Activated CD4-positive, CD25-positive, alpha-beta regulatory T cell treated with anti-CD3 and anti-CD28 coated beads, Interleukin-2, amount 50 U/mL, for 24 hours (primary cell): ENCODE data around the gene PTPRM.

ENCODE experiments used
- ATAC-seq, 2 donors: fragments of 150-1000 bp; cut with Tn5 transposase; one replicate each; pipeline ENCODE4 v1.10.0; 2021; ENCODE audit warnings: mild to moderate bottlenecking in 1 of 2, moderate library complexity in 1 of 2

PTPRM gene

DNA sequence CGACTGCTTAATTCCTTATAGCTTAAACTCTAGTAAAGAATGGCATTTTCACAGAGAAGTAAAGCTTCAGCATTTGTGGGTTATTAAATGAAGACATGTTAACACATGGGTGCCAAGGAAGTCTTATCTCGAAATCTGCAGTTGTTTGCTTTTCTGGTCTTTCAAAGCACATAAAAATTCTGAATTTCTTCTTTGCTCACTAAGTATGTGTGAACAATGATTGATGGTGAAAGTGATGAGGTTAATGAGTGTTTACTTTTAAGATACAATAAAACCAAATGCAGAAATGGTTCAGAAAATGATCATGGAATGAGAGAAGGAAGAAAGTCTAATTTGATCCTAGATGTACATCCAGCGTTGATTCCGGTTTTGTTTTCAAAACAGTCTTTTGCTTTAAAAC, 807.6 kb downstream of the PTPRM start:
- ATAC-seq: no peak

DNA sequence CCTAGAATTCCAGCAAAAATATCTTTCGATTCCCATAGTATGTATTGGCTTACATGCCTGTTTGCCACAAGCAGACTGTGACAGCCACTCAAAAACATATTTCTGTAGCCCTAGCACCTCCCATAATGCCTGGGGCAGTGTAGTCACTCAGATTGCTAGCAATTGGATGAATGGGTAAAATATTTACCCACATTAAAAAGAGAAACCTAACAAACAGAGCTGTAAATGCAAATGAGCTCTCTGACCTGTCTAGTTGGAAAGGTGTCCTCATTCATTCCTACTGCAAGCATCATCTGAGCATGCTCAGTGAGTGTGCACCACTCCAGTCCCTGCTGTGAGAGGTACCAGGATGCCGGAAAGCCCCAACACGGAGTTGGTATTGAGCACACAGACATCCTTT, 808.1 kb downstream of the PTPRM start:
- no peak for ATAC-seq

DNA sequence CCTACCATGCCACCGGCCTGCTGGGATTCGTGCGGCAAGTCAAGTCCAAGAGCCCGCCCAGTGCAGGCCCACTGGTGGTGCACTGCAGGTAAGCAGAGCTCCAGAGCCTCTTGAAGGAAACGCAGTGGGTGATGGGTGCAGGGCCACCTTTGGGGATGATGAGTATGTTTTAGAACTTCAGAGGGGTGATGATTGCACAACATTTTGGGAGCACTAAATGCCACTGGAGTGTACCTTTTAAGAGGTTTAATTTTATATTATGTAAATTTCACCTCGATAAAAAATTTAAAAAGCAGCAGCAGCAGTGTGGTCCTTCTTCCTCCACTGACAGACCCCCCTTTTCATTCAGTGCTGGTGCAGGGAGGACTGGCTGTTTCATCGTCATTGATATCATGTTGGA, 809.0 kb downstream of the PTPRM start:
- no peak for ATAC-seq

DNA sequence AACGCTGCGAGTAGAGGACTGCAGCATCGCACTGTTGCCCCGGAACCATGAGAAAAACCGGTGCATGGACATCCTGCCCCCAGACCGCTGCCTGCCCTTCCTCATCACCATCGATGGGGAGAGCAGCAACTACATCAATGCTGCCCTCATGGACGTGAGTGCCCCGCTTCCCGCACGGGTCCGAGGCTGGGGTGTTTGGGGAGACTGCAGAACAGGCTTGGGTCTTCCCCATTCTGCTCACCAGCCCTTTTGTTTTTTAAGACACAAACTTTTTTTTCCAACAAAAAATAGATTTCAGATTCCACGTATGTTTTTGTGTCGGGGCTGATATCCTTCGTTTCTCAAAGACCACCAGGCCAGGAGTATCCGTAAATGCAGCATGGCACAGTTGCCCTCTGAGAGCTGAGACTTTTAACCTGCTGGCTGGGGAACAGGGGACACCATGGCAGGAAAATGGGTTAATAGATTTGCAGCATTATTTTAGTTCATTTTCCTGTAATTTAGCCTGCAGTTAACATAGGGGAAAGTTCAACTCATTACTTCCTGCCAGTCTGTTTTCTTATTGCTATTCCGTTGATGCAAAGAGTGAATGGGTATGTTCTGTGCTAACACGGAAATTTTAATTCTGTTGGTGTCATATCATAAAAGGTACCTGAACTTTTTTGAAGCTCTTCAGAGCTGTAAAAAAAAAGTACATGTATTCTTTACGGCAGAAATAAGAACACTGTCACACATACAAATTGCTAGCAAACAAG, 812.2 kb downstream of the PTPRM start:
- no peak for ATAC-seq

DNA sequence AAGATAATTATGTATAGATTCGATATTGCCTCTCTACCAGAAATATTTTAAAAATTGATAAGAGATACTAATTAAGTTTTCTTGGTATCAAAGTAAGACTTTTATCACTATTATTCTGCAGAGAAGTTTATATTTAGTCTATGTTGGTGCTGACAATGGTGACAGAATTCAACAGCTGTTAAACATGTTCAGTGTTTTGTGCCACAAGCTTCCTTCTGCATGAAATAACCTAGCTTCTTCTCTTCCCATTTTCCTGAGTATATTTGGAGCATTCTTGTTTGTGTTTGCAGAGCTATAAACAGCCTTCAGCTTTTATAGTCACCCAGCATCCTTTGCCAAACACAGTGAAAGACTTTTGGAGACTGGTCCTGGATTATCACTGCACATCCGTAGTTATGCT, 812.9 kb downstream of the PTPRM start:
- ATAC-seq: no peak

DNA sequence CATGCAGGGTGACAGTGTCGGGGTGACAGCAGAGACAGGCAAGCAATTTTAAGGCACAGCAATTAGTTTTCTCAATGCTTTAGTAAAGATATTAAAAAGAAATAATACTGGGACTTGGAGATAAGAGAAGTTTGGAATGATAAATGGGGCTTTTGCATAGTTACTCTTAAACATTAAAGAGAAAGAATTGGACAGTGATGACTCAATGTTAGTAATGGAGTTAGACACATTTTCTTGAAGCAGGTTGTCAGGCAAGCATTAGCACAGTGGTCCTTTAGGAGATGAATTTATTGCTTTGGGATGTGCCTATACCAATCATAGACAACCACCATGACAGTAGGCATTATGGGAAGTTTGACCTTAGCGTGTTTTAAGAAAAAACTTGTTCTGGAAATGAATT, 813.8 kb downstream of the PTPRM start:
- no peak for ATAC-seq

DNA sequence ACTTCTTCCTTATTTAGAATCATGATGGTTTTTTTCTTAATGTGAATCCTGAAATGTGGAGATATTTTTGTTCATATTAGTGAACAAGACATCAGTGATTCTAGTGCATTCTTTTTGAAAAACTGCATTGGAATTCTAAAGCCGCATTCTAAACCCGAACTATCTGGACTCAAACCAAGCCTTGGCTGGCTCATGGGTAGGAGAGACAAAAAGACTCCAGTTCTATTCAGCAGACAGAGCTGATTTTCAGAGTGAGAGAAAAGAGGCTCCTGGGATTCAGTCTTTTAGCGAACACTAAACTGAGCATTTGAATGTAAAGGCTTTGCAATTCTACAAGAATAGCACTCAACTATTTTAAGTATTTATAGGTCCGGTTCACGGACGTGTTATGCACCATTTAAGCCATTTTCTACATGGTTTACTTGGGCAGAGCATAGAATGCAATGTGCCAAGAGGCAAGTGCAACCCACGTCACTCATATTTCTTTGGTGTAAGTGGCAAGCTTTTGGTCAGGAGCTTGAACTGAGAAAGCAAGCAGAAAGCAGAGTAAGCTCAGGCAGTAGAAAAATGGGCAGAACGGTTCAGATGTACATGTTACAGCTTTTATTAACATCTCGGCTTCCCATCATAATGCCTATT, 814.8 kb downstream of the PTPRM start:
- ATAC-seq: no peak

DNA sequence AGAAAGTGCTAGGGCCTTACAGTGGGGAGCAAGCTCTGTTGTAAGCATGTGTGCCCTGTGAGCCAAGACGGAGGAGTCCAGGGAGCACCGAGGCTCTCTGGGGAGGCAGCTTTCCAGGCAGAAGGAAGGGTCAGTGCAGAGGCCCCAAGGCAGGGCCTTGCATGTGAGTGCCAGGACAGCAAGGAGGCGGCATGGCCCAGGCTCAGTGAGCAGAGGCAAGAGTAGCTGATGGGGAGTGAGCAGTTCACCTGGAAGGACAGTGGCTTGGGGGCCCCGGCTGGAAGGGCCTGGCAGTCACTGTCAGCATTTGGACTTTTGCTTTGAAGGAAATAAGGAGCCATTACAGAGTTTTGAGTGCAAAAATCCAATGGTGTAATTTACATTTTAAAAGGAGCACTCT, 818.3 kb downstream of the PTPRM start:
- no peak for ATAC-seq

DNA sequence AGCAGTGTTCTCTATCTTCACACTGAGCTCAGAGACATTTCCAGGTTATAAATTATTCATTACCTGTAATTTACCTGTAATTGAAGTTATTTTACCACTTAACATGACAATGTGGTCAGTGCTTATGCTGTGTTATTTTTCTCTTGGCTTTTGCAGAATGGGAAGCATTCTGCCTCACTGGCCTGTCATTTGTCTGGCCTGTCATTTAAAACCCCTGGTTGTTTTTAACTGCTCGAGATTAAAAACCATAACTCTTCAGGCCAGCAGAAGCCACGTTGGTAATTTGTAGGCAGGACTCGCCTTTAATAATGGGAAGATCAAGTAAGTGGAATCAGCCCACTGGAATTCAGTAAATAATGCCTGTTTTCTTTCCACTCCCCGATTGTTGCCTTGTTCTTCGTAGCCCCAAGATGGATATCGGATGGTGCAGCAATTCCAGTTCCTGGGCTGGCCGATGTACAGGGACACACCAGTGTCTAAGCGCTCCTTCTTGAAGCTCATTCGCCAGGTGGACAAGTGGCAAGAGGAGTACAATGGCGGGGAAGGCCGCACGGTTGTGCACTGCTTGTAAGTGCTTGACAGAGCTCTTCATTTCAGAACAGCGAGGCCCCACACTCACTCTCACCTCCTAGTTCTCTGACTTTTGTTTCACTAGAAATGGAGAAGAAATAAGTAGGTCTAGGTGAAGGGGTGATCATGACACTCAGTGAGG, 819.7 kb downstream of the PTPRM start:
- ATAC-seq: no peak

DNA sequence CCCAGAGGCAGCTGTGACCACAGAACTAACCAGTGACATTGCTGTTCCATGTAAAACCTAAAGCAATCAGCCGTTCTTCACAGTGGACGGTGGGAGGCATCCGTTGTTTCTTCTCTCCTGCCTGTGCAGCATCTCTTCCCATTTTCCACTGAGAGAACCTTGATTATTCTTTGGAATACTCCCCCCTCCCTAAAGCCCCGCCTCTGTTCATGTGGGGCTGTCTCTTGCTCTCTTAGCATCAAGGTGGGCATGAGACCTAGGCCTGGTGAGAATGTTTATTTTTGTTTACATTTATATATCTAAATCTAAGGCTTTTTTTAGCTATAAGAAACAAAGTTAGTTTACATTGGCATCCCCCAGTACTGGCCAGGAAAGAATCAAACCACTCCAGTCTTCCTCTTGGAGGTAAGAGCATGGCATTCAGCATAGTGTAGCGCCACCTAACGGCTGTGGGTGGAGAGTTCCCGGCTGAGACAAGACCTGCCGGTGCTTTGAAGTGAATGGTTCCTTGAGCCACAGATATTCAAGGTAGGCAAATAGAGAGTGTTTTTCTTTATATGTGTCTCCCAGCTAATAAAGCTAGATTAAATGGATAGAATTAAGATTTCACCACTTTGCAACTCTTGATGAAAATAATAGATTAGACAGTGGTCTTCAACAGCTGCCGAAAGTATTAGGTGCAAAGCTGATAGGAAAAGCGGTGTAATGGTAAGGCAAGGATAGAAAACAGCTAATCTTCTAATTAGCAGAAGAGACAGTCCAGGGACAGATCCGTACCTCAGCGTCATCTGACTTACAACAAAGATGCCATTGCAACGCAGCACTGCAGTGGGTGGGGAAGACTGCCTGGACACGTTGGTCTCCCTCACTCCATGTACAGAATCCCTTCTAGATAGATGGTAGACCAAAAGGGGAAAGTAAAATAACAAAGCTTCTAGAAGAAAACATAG, 822.5 kb downstream of the PTPRM start:
- ATAC-seq: no peak

DNA sequence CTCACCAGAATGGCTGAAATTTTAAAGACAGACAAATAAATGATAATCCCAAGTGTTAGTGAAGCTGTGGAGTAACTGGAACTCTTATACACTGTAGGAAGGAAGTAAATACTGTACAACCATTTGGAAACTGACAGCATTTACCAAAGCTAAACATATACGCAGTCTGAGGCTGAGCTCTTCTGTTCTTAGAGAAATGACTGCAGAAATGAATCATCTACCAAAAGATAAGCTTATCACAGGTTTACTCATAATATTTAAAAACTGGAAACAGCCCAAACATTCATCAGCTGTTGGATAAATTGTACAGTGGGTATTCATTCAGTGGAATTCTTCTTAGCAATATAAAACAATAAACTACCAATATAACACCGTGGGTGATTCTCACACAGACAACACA, 824.0 kb downstream of the PTPRM start:
- no peak for ATAC-seq

DNA sequence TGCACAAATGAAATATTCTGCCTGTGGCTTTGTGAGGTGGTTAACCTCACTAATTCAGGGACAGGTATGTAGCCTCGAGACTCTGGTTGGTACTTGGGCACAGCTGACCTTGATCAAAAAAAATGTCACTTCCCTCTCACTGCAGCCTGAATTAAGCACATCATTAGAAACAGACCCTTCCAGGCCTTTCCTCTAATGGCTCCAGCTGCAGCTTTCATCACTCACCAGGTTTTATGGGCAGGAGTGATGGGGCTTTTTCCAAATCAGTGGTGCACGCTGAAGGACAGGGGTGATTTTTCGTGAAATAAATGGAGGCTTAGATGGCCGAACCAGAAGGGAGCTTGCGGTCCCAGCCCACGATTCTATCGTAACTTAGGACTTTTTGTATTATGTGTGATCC, 829.1 kb downstream of the PTPRM start:
- ATAC-seq: no peak

DNA sequence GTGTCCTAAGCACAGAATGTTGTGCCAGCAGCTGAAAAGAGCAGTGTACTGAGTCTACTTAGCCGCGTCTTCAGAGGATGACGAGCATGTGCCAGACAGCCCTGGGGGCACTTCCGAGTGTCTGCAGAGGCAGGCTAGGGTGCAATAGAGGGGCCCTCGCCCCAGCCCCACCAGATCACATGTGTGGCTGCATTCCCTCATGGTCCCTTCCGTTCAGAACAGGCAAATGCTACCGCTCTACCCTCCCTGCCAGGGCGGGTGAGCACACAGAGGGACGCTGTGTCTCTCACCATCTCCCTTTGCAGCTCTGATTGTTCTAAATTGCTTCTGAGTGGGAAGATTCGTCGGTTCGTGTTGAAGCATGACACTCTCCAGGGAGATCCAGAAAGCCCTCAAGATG, 829.9 kb downstream of the PTPRM start:
- no peak for ATAC-seq

DNA sequence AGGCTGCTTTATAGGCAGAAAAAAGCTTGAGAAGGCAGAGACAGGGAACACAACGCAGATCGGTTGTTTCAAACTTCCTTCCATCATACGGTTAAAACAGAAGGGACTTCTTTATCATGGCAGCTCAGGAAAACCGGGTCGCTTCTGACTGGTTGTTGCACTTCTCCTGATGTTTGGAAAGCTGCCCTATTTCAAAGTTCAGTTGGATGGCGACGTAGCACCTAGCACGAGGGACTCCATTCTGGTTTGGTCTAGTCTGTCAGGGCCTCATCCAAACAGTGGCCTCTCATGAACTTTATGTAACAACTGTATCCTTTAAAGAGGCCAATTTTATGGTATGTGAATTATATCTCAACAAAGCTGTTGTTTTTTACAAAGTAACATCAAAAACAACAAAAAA, 832.0 kb downstream of the PTPRM start:
- no peak for ATAC-seq

DNA sequence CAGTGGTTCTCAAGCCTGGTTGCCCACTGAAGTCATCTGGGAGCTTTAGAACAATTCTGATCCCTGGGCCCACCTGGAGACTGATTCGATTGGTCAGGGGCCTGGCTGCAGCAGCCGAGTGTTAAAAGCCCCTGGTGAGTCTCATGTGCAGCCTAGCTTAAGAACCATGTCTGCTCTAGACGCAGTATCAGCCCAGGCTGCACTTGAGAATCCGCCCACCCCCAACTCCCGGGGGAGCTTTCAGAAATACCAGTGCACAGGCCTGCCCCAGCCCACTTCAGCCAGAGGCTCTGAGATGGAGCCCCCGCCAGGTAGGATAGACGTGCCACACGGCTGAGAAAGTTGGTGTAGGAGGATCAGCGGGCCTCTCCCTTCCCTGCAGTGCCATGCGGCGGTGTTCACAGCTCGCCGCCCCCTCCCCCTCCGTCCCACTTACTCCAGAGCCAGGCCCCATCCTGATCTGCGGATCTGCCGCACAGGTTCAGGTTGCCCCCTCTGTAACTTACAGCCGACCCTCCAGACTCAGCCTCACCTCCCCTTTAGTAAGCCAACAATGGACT, 833.2 kb downstream of the PTPRM start:
- ATAC-seq: no peak

DNA sequence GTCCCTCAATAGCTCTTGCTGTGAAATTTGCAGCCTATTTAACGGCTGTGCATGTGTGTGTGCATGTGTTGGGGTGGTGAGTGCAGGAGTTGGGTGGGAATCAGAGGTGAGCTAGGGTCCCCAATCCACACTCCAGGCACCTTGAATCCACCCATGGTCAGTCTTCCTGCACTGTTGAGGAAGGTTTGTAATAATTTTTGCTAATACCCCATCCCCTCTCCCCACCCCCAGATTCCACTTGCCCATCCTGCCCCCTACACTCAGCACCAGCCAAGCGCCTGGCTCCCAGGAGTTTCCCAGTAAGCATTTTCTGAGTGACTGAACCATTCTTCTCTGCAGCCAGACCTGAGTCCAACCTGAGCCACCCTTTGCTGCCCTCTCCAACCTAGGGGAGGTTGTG, 833.7 kb downstream of the PTPRM start:
- ATAC-seq: no peak

DNA sequence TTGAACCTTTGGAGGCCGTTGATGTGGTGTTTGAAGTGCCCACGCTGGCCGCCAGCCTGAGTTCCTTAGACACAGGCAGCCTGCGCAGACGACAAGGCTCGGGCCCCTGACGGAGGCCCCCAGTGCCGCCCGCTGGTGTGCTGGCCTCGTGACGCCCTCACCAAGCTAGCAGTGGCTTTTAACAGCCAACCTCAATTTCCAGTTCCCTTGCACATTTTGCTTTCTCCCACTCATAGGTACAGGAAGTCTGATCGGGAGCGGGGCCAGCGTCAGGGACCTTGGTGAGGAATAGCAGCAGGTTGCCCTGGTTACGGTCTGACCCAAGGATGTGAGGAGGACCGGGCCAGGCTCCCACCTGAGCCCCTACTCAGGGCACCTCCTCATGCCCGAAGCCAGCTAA, 834.5 kb downstream of the PTPRM start:
- no peak for ATAC-seq

DNA sequence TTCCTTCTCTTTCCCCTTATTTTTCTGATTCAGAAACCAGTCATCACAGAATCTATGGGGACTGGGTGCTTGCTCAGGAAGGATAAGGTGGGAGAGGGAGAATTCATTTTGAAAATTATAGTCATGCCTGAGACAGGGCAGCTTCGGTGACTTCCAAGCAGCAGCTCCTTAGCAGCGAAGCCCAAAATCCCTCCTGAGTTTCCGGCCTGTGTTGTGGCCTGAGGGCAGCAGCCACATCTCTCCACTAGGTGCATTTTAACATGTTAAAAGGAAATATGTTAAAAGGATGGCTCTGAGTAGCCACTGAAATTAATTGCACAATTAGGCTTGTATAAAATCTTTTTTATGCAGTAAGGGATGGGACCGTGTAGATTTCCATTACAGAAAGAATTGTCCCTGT, 835.1 kb downstream of the PTPRM start:
- ATAC-seq: no peak

DNA sequence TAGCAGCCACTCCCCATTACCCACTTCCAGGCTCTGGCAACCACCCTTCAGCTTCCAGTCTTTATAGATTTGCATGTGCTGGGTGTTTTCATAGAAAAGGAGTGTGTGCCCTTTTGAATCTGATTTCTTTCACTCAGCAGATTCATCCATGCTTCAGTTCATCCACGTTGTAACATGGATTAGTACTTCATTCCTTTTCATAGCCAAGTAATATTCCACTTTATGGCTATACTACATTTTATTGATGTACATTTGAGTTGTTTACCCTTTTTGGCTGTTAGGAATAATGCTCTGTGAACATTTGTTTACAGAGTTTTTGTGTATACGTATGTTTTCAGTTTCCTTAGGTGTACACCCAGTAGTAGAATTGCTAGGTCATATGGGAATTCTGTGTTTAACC, 836.6 kb downstream of the PTPRM start:
- no peak for ATAC-seq

DNA sequence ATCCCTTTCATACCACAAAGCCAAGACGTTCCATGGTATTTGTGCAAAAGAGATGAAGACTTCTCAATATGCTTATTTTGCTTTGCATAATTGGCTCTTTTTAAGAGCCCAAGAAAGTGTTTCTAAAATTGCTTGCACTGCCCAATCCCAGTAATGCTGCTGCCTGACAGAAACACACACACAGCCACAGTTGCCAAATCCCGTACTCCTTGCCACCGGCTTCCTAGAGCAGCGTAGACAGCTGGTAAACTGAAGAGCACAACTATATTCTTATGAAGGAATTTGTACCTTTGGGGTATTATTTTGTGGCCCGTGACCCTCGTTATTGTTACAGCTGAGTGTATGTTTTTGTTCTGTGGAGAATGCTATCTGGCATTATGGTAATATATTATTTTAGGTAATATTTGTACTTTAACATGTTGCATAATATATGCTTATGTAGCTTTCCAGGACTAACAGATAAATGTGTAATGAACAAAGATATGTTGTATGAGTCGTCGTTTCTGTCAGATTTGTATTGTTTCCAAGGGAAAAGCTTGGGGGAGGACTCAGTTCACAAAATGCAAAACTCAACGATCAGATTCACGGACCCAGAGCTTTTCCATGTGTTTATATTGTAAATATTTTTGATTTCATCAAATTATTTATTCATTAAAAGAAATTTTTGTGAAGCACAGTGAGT, 839.2 kb downstream of the PTPRM start:
- no peak for ATAC-seq

DNA sequence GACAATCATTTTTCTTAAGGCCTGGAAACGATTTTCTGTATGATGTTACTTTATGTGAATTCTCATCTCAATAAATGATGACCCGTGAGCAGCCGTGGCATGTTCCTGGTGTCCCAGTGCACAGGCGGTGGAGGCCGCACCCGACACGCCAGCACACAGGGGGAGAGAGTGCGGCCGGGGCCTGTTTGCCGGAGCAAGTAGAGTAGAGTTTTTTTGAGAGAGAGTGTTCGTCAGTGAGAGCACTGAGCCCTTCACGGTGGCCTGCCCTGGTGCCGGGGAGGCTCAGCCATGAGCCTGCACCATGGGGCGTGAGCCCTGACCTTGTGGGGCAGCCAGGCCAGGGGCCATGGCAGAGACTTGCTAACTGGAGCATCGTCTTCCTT, 839.7 kb downstream of the PTPRM start:
- no peak for ATAC-seq

DNA sequence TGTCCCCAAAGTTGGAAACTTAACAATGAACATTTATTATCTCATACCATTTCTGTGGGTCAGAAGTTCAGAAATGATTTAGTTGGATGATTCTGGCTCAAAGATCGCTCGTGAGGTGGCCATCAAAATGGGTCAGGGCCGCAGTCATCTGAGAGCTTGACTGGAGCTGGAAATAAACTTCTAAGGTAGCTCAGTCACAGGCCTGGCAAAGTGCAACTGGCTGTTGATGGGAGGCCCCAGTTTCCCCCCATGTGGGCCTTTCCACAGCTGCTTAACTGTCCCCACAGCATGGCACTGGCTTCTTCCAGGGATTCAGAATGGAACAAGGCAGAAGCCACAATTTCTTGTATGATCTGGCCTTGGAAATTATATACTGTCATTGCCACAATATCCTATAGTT, 842.0 kb downstream of the PTPRM start:
- ATAC-seq: no peak
